HEK293 (cell line): ENCODE data around the gene RGMA.
"Not testable (repeated sequence)": the region's sequence is repeated elsewhere in the genome, so short reads cannot be mapped to it uniquely, and the experiment has no call there.

Source experiments
- CTCF ChIA-PET: fragments of 350-600 bp; formaldehyde crosslinking; extraction: SDS; loops from one replicate; lab custom pipeline; 2021; ENCODE audit warnings: antibody characterized with exemption; lab: Yijun Ruan, JAX
- POLR2A ChIA-PET: fragments of 300-600 bp; formaldehyde crosslinking; extraction: SDS; loops from one replicate; lab custom pipeline; 2020; ENCODE audit warnings: antibody characterized with exemption, inconsistent platforms; lab: Yijun Ruan, JAX
- H3K27ac ChIP-seq: fragments of 200-500 bp; sonication (Bioruptor generic); 2 replicates; pipeline ENCODE4 v1.5.1; 2014; ENCODE audit warnings: low read depth, low read length, control low read depth, inconsistent platforms; ENCODE audit errors: extremely low read depth
- H3K36me3 ChIP-seq, 2 experiments: fragments of 200-500 bp in 1 of 2; sonication (Bioruptor generic) in 1 of 2; 1 replicate in 1 of 2; 2 replicates in 1 of 2; pipeline ENCODE4 v1.5.1; 2014 to 2017; ENCODE audit warnings: inconsistent platforms in 2 of 2, low read length in 2 of 2; ENCODE audit not compliant: control insufficient read depth in 2 of 2, insufficient read depth in 1 of 2
- H3K4me1 ChIP-seq: fragments of 200-500 bp; sonication (Bioruptor generic); 2 replicates; pipeline ENCODE4 v1.5.1; 2014; ENCODE audit warnings: mild to moderate bottlenecking, low read length, inconsistent platforms; ENCODE audit not compliant: control insufficient read depth, insufficient read depth
- H3K4me3 ChIP-seq: 2 replicates; pipeline ENCODE4 v1.5.1; 2011; ENCODE audit warnings: low read depth, mild to moderate bottlenecking, control low read depth, low read length, moderate library complexity
- H3K9me3 ChIP-seq: fragments of 200-500 bp; sonication (Bioruptor generic); 2 replicates; pipeline ENCODE4 v1.5.1; 2014; ENCODE audit warnings: low read depth, low read length, inconsistent platforms; ENCODE audit not compliant: control insufficient read depth, insufficient read depth
- KLF10 ChIP-seq: fragments of 450-650 bp; IDR thresholded peaks from 2 replicates; pipeline ENCODE4 v1.5.1; 2018; ENCODE audit warnings: missing biosample characterization, mild to moderate bottlenecking, missing genetic modification characterization
- KLF7 ChIP-seq: fragments of 450-650 bp; formaldehyde crosslinking; IDR thresholded peaks from 2 replicates; pipeline ENCODE4 v1.5.1; 2016; ENCODE audit warnings: missing biosample characterization, missing genetic modification characterization, borderline replicate concordance
- SP7 ChIP-seq: fragments of 450-650 bp; formaldehyde crosslinking; IDR thresholded peaks from 2 replicates; pipeline ENCODE4 v1.5.1; 2016; ENCODE audit warnings: missing biosample characterization, missing genetic modification characterization
- YY2 ChIP-seq: fragments of 450-650 bp; formaldehyde crosslinking; IDR thresholded peaks from 2 replicates; pipeline ENCODE4 v1.5.1; 2016; ENCODE audit warnings: missing biosample characterization, missing genetic modification characterization
- ZBTB48 ChIP-seq: fragments of 450-650 bp; formaldehyde crosslinking; IDR thresholded peaks from 2 replicates; pipeline ENCODE4 v1.5.1; 2016; ENCODE audit warnings: missing biosample characterization, missing genetic modification characterization
- ZBTB6 ChIP-seq: fragments of 450-650 bp; formaldehyde crosslinking; IDR thresholded peaks from 2 replicates; pipeline ENCODE4 v1.5.1; 2017; ENCODE audit warnings: missing biosample characterization, missing genetic modification characterization
- ZNF121 ChIP-seq: fragments of 450-650 bp; formaldehyde crosslinking; IDR thresholded peaks from 2 replicates; pipeline ENCODE4 v1.5.1; 2016; ENCODE audit warnings: missing biosample characterization, missing genetic modification characterization
- ZNF146 ChIP-seq: fragments of 450-650 bp; formaldehyde crosslinking; IDR thresholded peaks from 2 replicates; pipeline ENCODE4 v1.5.1; 2016; ENCODE audit warnings: missing biosample characterization, missing genetic modification characterization
- ZNF175 ChIP-seq: fragments of 450-650 bp; formaldehyde crosslinking; IDR thresholded peaks from 2 replicates; pipeline ENCODE4 v1.5.1; 2016; ENCODE audit warnings: missing biosample characterization, missing genetic modification characterization
- ZNF214 ChIP-seq: fragments of 450-650 bp; formaldehyde crosslinking; IDR thresholded peaks from 2 replicates; pipeline ENCODE4 v1.5.1; 2017; ENCODE audit warnings: missing biosample characterization, mild to moderate bottlenecking, missing genetic modification characterization, borderline replicate concordance
- ZNF23 ChIP-seq: fragments of 450-650 bp; formaldehyde crosslinking; IDR thresholded peaks from 2 replicates; pipeline ENCODE4 v1.5.1; 2016; ENCODE audit warnings: missing biosample characterization, missing genetic modification characterization, borderline replicate concordance
- ZNF280C ChIP-seq: fragments of 450-650 bp; formaldehyde crosslinking; IDR thresholded peaks from 2 replicates; pipeline ENCODE4 v1.5.1; 2016; ENCODE audit warnings: missing biosample characterization, missing genetic modification characterization
- ZNF302 ChIP-seq: fragments of 450-650 bp; formaldehyde crosslinking; IDR thresholded peaks from 2 replicates; pipeline ENCODE4 v1.5.1; 2016; ENCODE audit warnings: missing biosample characterization, missing genetic modification characterization, low read depth
- ZNF426 ChIP-seq: fragments of 450-650 bp; formaldehyde crosslinking; IDR thresholded peaks from 2 replicates; pipeline ENCODE4 v1.5.1; 2017; ENCODE audit warnings: missing biosample characterization, missing genetic modification characterization, mild to moderate bottlenecking, inconsistent platforms, moderate library complexity
- ZNF513 ChIP-seq: fragments of 450-650 bp; IDR thresholded peaks from 2 replicates; pipeline ENCODE4 v1.5.1; 2018; ENCODE audit warnings: missing biosample characterization, missing genetic modification characterization
- ZNF555 ChIP-seq: fragments of 450-650 bp; formaldehyde crosslinking; conservative IDR thresholded peaks from 2 replicates; pipeline ENCODE4 v1.5.1; 2017; ENCODE audit warnings: missing biosample characterization, mild to moderate bottlenecking, missing genetic modification characterization, inconsistent platforms
- ZNF600 ChIP-seq: fragments of 450-650 bp; formaldehyde crosslinking; IDR thresholded peaks from 2 replicates; pipeline ENCODE4 v1.5.1; 2016; ENCODE audit warnings: missing biosample characterization, missing genetic modification characterization

Gene RGMA

GRCh38 chr15:93040288-93041158, 48.5 kb downstream of the RGMA start:
- ChIA-PET CTCF (interaction anchor here (0.5 to 1.2 kb wide), 7 partner anchors 12 to 1079 kb away, joined by 3 to 4 read pairs (median 3); no protein-coding TSS in a partner anchor), POLR2A (no interaction called here)
- no peaks in the 10 kb centered on the region for H3K4me1 ChIP-seq
- peaks cover 0 to 15% of the 10 kb centered on the region in 2 experiments; a peak in 1 of 3 replicates for H3K36me3 ChIP-seq
- H3K4me3 ChIP-seq: no peak overlapping the region
- no peaks in the 10 kb centered on the region for H3K9me3 ChIP-seq
- TF ChIP-seq ZNF302 (tag by site-specific recombination): no peak
- no peak for TF ChIP-seq KLF7
- no peak for TF ChIP-seq YY2 (tag by site-specific recombination)
- TF ChIP-seq ZNF280C (tag by site-specific recombination): no peak
- no peak for TF ChIP-seq ZBTB48 (tag by site-specific recombination)
- no peak for TF ChIP-seq SP7 (tag by site-specific recombination)
- no peak for TF ChIP-seq ZBTB6 (tag by site-specific recombination)
- TF ChIP-seq ZNF555 (tag by site-specific recombination): no peak
- no peak overlapping the region for H3K27ac ChIP-seq

- POLR2A ChIA-PET: not testable (repeated sequence)
These were observed 49.3 kb downstream of the RGMA start for GRCh38 chr15:93039562-93040287.

GRCh38 chr15:93037820-93038705, 50.9 kb downstream of the RGMA start:
- Histone ChIP-seq H3K4me3 (no peak overlapping the region), H3K4me1 (no peaks in the 10 kb centered on the region), H3K36me3 (no peaks in the 10 kb centered on the region), H3K9me3 (no peaks in the 10 kb centered on the region), H3K27ac (no peak overlapping the region)
- CTCF ChIA-PET: interaction anchor here (0.7 to 5.7 kb wide), 3 partner anchors 21 to 1082 kb away, joined by 3 to 65 read pairs (median 16); no protein-coding TSS in a partner anchor
- TF ChIP-seq ZNF513 (tag by site-specific recombination) (no peak), ZNF23 (tag by site-specific recombination) (no peak), ZNF121 (tag by site-specific recombination) (no peak), ZNF426 (tag by site-specific recombination) (no peak), ZNF175 (tag by site-specific recombination) (no peak), KLF10 (no peak), ZNF600 (tag by site-specific recombination) (peak; percentile 78), ZNF214 (tag by site-specific recombination) (no peak)
- POLR2A ChIA-PET: no interaction called here

More at GRCh38 chr15:93039562-93040287, 49.3 kb downstream of the RGMA start:
- not testable (repeated sequence) for H3K9me3 ChIP-seq, H3K36me3 ChIP-seq, H3K4me3 ChIP-seq, H3K4me1 ChIP-seq, H3K27ac ChIP-seq
- CTCF ChIA-PET: interaction anchor here (0.5 to 5.7 kb wide), 5 partner anchors 11 to 1080 kb away, joined by 3 to 65 read pairs (median 3); no protein-coding TSS in a partner anchor
- TF ChIP-seq ZNF146 (tag by site-specific recombination): peak; percentile 95
